Naive thymus-derived CD8-positive, alpha-beta T cell (primary cell): ENCODE results near the gene NUDT9. TPM values are rescaled to one million over a fixed set of nuclear protein-coding genes. Genes with fewer than 3 reads are reported as not detected.

Experiments used
- ATAC-seq, 2 donors: fragments of 150-1000 bp; cut with Tn5 transposase in 1 of 2; sonication (Bioruptor Pico), chemical (Tn5 transposase) in 1 of 2; 1 replicate in 1 of 2; 2 replicates in 1 of 2; pipeline ENCODE4 v1.10.0; 2021; ENCODE audit warnings: mild to moderate bottlenecking in 2 of 2, moderate library complexity in 2 of 2
- POLR2A ChIA-PET: fragments of 350-600 bp; sonication (Branson Sonifier 250); formaldehyde crosslinking; loops from one replicate; lab custom pipeline; 2021; ENCODE audit warnings: antibody characterized with exemption; lab: Charles Lee
- DNase-seq, 10 donors: peaks; one replicate each; pipeline versions ENCODE4 v3.0.0 to v3.0.0-alpha.2; 2020 to 2022
- H3K27ac Mint-ChIP-seq, 10 donors: one replicate each; pipeline ENCODE4 v1.8.0; 2020 to 2022; ENCODE audit warnings: mild to moderate bottlenecking in 10 of 10, mixed read lengths in 10 of 10, moderate library complexity in 4 of 10, inconsistent platforms in 1 of 10
- H3K27me3 Mint-ChIP-seq, 5 donors: one replicate each; pipeline ENCODE4 v1.8.0; 2021 to 2022; ENCODE audit warnings: mixed read lengths in 5 of 5
- H3K36me3 Mint-ChIP-seq, 3 donors: one replicate each; pipeline ENCODE4 v1.8.0; 2020 to 2022; ENCODE audit warnings: mixed read lengths in 3 of 3, mild to moderate bottlenecking in 2 of 3, inconsistent platforms in 1 of 3
- H3K4me1 Mint-ChIP-seq, 4 donors: one replicate each; pipeline ENCODE4 v1.8.0; 2021 to 2022; ENCODE audit warnings: mixed read lengths in 4 of 4
- H3K4me3 Mint-ChIP-seq, 10 donors: one replicate each; pipeline ENCODE4 v1.8.0; 2020 to 2022; ENCODE audit warnings: mild to moderate bottlenecking in 10 of 10, mixed read lengths in 10 of 10, moderate library complexity in 6 of 10, inconsistent platforms in 1 of 10
- H3K9me3 Mint-ChIP-seq, 9 donors: one replicate each; pipeline ENCODE4 v1.8.0; 2020 to 2022; ENCODE audit warnings: mixed read lengths in 9 of 9, mild to moderate bottlenecking in 3 of 9, inconsistent platforms in 1 of 9, moderate library complexity in 1 of 9
- polyA plus RNA-seq, 3 donors: library from polyadenylated mRNA; unstranded; fragments of 300-500 nt; fragmentation: Illumina TruSeq; gene quantifications; one replicate each; pipeline ENCODE4 v1.2.3, GENCODE V29; 2021
- total RNA-seq, 8 experiments: library from RNA in 2 of 8; stranded (reverse) in 2 of 8; gene quantifications; one replicate each; pipeline ENCODE4 v1.2.3 and lab custom pipeline; 2021 to 2026

The NUDT9 gene
- total and polyA plus RNA-seq, 5 experiments from 2014 or later = 18.1 to 28.1 (median 23.3) TPM

- POLR2A ChIA-PET = no interaction called here
- peaks cover 0 to 4% (median 0%) of the 10 kb centered on the region in 5 donors for H3K27me3 Mint-ChIP-seq
- no peak overlapping the region for H3K4me3 Mint-ChIP-seq
- DNase-seq (no peak), ATAC-seq (no peak)
- H3K9me3 Mint-ChIP-seq = peaks cover 0 to 5% (median 0%) of the 10 kb centered on the region in 9 donors
- H3K4me1 Mint-ChIP-seq = peaks cover 0 to 4% (median 2%) of the 10 kb centered on the region in 4 donors
- no peaks in the 10 kb centered on the region for H3K36me3 Mint-ChIP-seq
- no peak overlapping the region for H3K27ac Mint-ChIP-seq
Observed at GRCh38 chr4:87497578-87497977, 75.2 kb downstream of the NUDT9 start.

GRCh38 chr4:87498446-87498900 lies 76.1 kb downstream of the NUDT9 start:
- H3K27me3 Mint-ChIP-seq = no peaks in the 10 kb centered on the region
- H3K36me3 Mint-ChIP-seq = no peaks in the 10 kb centered on the region
- no peak for DNase-seq
- ATAC-seq = no peak
- H3K4me3 Mint-ChIP-seq = peak overlapping the region in 1 of 10 donors; percentile 42
- H3K9me3 Mint-ChIP-seq = peaks cover 0 to 5% (median 0%) of the 10 kb centered on the region in 9 donors
- POLR2A ChIA-PET = interaction anchor here (0.7 kb wide), 1 partner anchor 12 kb away, joined by 5 read pairs; no protein-coding TSS in a partner anchor
- H3K4me1 Mint-ChIP-seq = peaks cover 0 to 4% (median 2%) of the 10 kb centered on the region in 4 donors
- H3K27ac Mint-ChIP-seq = no peak overlapping the region

- Mint-ChIP-seq H3K27me3 (peaks cover 0 to 2% (median 0%) of the 10 kb centered on the region in 5 donors), H3K4me1 (peaks cover 0 to 4% (median 2%) of the 10 kb centered on the region in 4 donors), H3K27ac (no peak overlapping the region), H3K36me3 (no peaks in the 10 kb centered on the region), H3K4me3 (no peak overlapping the region), H3K9me3 (no peaks in the 10 kb centered on the region)
- DNase-seq (no peak), ATAC-seq (no peak)
- POLR2A ChIA-PET = interaction anchor here (0.7 kb wide), 1 partner anchor 11 kb away, joined by 5 read pairs; no protein-coding TSS in a partner anchor
Observed at GRCh38 chr4:87499403-87500091, 77.2 kb downstream of the NUDT9 start.

GRCh38 chr4:87500092-87500462 lies 77.7 kb downstream of the NUDT9 start:
- Mint-ChIP-seq H3K4me3 (no peak overlapping the region), H3K9me3 (no peaks in the 10 kb centered on the region), H3K27me3 (peaks cover 0 to 2% (median 0%) of the 10 kb centered on the region in 5 donors), H3K4me1 (peaks cover 0 to 4% (median 2%) of the 10 kb centered on the region in 4 donors), H3K36me3 (no peaks in the 10 kb centered on the region), H3K27ac (no peak overlapping the region)
- ATAC-seq (no peak), DNase-seq (no peak)
- POLR2A ChIA-PET = no interaction called here

- DNase-seq (no peak), ATAC-seq (no peak)
- Mint-ChIP-seq H3K27me3 (peaks cover 0 to 2% (median 0%) of the 10 kb centered on the region in 5 donors), H3K36me3 (no peaks in the 10 kb centered on the region), H3K4me3 (no peak overlapping the region), H3K27ac (no peak overlapping the region), H3K4me1 (peaks cover 0 to 4% (median 2%) of the 10 kb centered on the region in 4 donors), H3K9me3 (no peaks in the 10 kb centered on the region)
- POLR2A ChIA-PET = no interaction called here
Observed at GRCh38 chr4:87502580-87503238, 80.3 kb downstream of the NUDT9 start.

- no peaks in the 10 kb centered on the region for H3K9me3 Mint-ChIP-seq
- DNase-seq = no peak
- no peaks in the 10 kb centered on the region for H3K36me3 Mint-ChIP-seq
- ATAC-seq = no peak
- no peaks in the 10 kb centered on the region for H3K4me1 Mint-ChIP-seq
- H3K27ac Mint-ChIP-seq = no peak overlapping the region
- no peak overlapping the region for H3K4me3 Mint-ChIP-seq
- POLR2A ChIA-PET = no interaction called here
- peaks cover 0 to 2% (median 0%) of the 10 kb centered on the region in 5 donors for H3K27me3 Mint-ChIP-seq
Observed at GRCh38 chr4:87505862-87506261, 83.5 kb downstream of the NUDT9 start.

GRCh38 chr4:87506974-87507701 lies 84.8 kb downstream of the NUDT9 start:
- Mint-ChIP-seq H3K4me1 (no peaks in the 10 kb centered on the region), H3K4me3 (no peak overlapping the region), H3K27me3 (peaks cover 0 to 5% (median 2%) of the 10 kb centered on the region in 5 donors), H3K27ac (no peak overlapping the region), H3K9me3 (no peaks in the 10 kb centered on the region), H3K36me3 (no peaks in the 10 kb centered on the region)
- no peak for DNase-seq
- POLR2A ChIA-PET = no interaction called here
- no peak for ATAC-seq

Other genes starting within 250 kb of the NUDT9 start
- gene KLHL8, start 202.0 kb upstream of the NUDT9 start, total RNA-seq = 10 to 100 TPM; 14.5 to 14.7 TPM
- gene KLHL8, start 202.0 kb upstream of the NUDT9 start, polyA plus RNA-seq = 10 to 100 TPM; 10.3 to 13.7 (median 12.7) TPM
- gene HSD17B13, start 99.7 kb upstream of the NUDT9 start, total RNA-seq = 1 to 10 TPM in 1 of 2 experiments, under 1 TPM in 1; 0.94 to 1.5 TPM
- gene HSD17B13, start 99.7 kb upstream of the NUDT9 start, polyA plus RNA-seq = under 1 TPM in 2 of 3 donors, not detected in 1; 0.10 to 0.21 TPM
- gene HSD17B11, start 31.4 kb upstream of the NUDT9 start, total RNA-seq = 10 to 100 TPM; 74.5 to 77.1 TPM
- gene HSD17B11, start 31.4 kb upstream of the NUDT9 start, polyA plus RNA-seq = 100 to 1,000 TPM in 1 of 3 donors, 10 to 100 TPM in 2; 68.0 to 125 (median 97.0) TPM
- not detected for gene SPARCL1, start 106.8 kb downstream of the NUDT9 start, total RNA-seq
- not detected for gene SPARCL1, start 106.8 kb downstream of the NUDT9 start, polyA plus RNA-seq
- gene DSPP, start 186.0 kb downstream of the NUDT9 start, total RNA-seq = not detected
- gene DSPP, start 186.0 kb downstream of the NUDT9 start, polyA plus RNA-seq = not detected
- gene DMP1, start 227.7 kb downstream of the NUDT9 start, total RNA-seq = not detected
- not detected for gene DMP1, start 227.7 kb downstream of the NUDT9 start, polyA plus RNA-seq